GM19468 (cell line): ENCODE results near the gene KIF19.

Source experiments
- ATAC-seq: cut with Tn5 transposase; IDR thresholded peaks from one replicate; pipeline ENCODE4 v1.9.1; 2021; ENCODE audit warnings: mild to moderate bottlenecking, moderate library complexity, moderate number of reproducible peaks; ENCODE audit not compliant: unreplicated experiment; ENCODE audit errors: extremely low read depth

The KIF19 gene

DNA sequence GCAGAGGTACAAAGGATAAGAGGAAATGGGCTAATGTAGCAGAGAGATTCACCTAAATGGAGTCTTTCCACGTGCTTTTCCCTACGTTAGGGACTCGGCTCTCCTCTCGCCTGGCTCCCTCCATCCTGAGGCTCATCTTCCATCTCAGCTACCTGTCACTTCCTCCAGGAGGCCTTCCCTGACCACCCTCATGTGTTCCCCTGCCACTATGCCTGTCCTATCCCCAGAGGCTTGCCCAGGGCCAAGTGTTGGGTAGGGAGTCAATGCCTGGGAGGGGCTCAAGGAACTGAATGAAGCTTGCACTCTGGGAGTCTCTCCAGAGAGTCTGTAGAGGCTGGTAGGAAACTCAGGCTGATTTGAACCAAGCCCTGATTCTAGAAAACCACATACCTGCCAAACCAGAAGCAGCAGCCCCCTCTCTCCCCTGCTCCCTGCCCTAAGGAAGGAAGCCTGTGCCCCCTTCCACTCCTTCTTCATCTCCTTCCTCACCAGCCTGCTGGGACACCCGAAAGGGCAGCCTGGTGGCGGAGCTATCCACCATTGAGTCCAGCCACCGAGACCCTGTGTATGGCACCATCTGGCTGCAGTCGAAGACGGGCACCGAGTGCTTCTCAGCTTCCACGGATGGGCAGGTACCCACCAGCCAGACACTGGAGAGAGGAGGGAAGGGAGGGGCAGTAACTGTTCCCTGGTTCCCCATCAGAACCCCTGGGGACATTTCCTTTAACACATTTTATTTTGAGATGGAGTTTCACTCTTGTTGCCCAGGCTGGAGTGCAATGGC lies 26.6 kb upstream of the KIF19 start:
- no peak for ATAC-seq

- ATAC-seq: no peak
Observed at GRCh38 chr17:74303305-74303704, 22.7 kb upstream of the KIF19 start.

DNA sequence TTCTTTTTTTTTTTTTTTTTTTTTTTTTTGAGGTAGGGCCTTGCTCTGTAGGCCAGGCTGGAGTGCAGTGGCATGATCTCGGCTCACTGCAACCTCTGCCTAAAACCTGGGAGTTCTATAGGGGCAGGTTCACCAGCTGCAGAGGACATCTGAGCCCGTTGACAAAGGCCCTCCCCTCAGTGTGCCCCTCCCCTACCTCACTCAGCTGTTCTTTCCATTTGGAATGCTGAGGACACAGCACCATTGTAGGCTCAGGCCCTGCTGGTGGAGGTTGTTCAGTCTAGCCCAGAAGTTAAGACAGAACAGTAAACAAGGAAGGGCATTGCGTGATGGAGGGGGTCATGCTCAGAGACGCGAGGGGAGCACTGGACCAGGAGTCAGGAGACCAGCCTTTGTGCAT lies 21.8 kb upstream of the KIF19 start:
- no peak for ATAC-seq

GRCh38 chr17:74305865-74306654 lies 20.0 kb upstream of the KIF19 start:
- ATAC-seq: no peak

- ATAC-seq: no peak
Observed at GRCh38 chr17:74307984-74308773, 17.8 kb upstream of the KIF19 start.

DNA sequence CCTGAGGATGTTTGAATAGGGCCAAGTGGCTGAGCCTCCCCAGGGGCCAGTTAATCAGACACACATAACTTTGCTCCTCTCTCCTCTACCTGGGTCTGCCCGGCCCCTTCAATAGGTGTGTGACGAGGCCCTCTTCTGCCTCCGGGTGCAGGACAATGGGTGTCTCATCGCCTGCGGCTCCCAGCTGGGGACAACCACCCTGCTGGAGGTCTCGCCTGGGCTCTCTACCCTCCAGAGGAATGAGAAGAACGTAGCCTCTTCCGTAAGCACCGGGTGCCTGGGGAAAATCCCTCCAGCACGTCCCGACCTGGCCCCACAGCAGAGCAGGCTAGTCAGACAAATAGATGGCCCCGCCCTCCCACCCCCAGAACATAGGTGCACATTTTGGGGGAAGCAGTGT lies 16.1 kb upstream of the KIF19 start:
- ATAC-seq: no peak

GRCh38 chr17:74314877-74315276 lies 11.1 kb upstream of the KIF19 start:
- no peak for ATAC-seq

DNA sequence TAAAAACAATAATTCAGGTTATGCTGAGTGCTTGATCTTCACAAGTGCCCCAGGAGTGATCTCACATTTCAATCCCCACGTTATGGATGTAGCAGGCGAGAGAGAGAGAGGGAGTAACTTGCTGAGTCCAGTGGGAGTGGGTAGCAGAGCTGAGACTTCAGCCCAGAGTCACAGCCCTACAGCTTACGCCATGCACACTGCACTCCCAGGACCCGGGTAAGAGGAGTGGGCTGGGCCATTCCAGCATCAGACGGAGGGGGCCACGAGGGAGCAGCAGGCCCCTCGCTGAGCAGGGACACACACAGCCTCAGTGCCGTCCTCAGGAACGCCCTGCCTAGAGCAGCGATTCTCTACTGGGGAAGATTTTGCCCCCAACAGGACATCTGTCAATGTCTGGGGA lies 9.8 kb upstream of the KIF19 start:
- no peak for ATAC-seq

DNA sequence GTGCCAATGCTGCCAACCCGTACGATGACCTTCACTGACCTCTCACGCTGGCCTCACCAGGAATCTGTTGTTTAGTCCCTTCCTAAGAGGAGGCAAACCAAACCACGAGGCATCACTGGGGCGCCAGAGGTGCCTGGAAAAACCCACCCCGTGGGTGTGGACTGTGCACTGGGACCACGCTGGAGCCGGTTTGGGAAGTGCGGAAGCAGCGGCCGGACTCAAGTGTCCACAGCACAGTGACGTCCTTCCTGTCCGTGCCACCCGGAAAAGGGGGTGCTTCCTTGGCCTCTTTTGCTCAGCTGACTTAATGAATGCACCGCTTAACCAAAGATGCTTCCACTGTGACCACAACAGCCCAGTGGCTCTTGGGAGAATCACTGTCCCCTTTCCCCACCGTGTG lies 9.0 kb upstream of the KIF19 start:
- ATAC-seq: no peak

DNA sequence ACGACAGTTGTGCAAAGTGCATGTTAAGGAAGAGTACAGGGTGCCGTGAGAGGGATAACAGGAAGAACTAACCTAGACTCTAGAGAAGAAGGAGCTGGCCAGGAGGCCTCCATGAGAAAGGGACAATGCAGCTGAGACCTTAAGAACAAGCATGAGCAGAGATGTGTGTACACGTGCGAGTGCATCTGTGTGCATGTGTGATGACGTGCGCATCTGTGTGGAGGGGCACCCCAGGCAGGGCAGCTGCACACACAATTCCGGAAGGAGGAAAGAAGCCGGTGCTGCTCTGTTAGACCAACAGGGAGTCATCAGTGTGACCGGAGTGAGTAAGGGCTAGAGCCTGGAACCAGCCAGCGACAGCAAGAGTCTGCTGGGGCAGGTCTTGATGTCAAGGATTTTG lies 7.6 kb upstream of the KIF19 start:
- ATAC-seq: no peak

DNA sequence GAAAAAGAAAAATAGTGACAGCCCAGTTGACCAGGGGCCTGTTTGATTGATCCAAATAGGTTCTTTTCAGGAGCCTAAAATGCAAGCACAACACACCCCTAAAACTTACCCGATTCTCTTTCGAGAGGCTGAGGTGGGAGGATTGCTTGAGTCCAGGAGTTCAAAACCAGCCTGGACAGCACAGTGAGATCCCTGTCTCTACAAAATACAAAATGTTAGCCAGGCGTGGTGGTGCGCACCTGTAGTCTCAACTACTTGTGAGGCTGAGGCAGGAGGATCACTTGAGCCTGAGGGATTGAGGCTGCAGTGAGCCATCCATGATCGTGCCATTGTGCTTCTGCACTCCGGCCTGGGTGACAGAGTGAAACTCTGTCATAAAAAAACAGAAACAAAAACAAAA lies 1.5 kb upstream of the KIF19 start:
- no peak for ATAC-seq

GRCh38 chr17:74325376-74325742 lies 667 bp upstream of the KIF19 start:
- ATAC-seq: no peak

DNA sequence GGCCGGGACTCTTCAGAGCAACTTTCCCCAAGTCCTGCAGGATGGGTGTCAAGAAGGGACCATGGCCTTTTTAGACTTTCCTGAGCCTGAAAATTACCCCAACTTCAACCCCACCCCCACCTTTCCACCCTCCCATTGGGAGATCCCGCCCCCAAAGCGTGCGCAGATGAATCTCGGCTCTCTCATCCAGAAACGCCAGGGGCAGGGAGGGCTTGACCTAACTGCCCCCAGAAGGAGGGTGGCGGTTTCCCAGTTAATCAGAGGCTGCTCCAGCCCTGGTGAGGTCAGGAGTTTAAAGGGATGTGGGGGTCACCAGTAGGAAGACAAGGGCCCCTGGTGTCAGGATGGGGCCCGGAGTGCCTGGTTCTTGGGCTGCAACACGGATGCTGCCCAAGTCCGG lies 480 bp downstream of the KIF19 start:
- ATAC-seq: no peak

GRCh38 chr17:74328487-74328886 lies 2.5 kb downstream of the KIF19 start:
- no peak for ATAC-seq

- no peak for ATAC-seq
Observed at GRCh38 chr17:74329378-74329777, 3.4 kb downstream of the KIF19 start.

DNA sequence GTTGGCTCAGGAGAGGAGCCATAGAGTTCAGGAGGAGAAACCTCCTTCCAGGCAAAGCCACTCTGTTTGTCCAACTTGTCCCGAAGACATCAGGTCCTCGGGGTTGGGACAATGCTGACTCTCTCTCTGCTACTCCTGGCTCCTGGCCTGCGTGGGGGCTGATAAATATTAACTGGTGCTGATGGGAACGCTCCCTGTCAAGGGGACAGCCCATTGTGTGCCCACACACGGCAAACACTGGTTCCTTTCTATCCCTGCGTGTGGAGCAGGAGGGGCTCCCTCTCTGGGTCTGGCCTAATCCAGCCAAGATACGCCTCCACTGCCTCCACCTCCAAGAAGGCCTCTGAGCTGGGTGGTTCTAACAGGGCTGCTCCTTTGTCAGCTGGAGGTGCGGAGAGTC lies 4.4 kb downstream of the KIF19 start:
- no peak for ATAC-seq

GRCh38 chr17:74332017-74332650 lies 6.1 kb downstream of the KIF19 start:
- no peak for ATAC-seq

DNA sequence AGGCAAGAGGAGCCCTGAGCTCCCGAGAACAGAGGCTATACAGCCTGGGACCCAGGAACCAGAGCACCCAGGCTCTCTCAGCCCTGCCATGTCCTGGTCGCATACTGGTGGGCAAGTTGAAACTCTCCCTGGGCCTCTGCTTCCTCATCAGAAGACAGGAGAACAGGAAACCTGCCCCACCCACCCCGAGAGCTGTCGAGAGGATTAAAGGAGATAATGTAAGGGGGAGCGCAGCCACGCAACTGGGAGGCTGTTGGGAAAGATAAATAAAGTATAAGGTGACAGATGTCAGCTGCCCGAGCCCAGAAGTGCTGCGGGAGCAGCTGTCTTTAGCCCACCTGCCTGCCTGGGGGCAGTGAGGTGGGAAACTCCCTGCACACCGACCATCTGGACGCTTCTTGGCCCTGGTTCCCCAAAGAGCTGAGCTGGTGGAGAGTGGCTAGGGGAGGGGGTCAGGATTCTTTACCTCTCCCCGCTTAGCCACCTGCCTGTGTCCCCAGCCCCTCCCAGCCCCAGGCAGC lies 6.8 kb downstream of the KIF19 start:
- ATAC-seq: no peak

DNA sequence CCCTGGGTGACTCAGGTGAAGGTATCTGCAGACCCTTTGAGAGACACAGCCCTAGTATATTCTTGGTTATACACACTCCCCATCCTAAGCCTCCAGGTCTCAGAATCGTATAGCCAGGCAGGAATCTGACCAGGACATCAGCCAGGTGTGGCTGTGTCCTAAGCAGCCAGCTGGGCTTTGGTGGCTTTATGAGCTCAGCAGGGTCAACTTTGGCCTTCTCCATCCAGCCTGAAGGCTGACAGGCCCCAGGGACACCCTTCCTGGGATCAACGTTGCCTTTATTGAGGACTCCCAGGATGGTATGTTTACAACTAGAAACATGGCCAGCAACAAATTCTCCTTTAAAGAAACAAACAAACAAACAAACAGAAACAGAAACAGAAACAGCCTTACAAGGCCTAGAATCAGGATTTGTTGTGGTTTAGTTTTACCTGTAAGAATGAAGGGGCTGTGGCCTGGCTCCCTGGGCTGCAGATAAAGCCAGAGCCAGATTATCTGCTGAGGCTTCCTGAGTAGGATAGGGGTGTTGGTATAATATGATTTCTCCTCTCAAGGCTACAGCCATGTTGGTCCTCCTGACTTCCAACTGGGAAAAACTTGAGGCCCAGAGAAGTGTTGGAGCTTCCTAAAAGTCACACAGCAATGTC lies 8.5 kb downstream of the KIF19 start:
- no peak for ATAC-seq

GRCh38 chr17:74335529-74336062 lies 9.6 kb downstream of the KIF19 start:
- ATAC-seq: no peak
